Smooth muscle cell (in vitro differentiated cells): ENCODE data around the gene PLG. TPM values are rescaled to one million over a fixed set of nuclear protein-coding genes. Genes with fewer than 3 reads are reported as not detected.
"Not testable (repeated sequence)": the region's sequence is repeated elsewhere in the genome, so short reads cannot be mapped to it uniquely, and the experiment has no call there.

Experiments
- DNase-seq: peaks from one replicate; lab custom pipeline; 2025; ENCODE audit not compliant: unreplicated experiment; lab: John Stamatoyannopoulos, UW
- H2AFZ ChIP-seq: fragments of 200-600 bp; sonication (generic); 2 replicates; pipeline ENCODE4 v1.6.0; 2016; ENCODE audit warnings: antibody characterized with exemption, low read depth, mild to moderate bottlenecking
- H3F3A ChIP-seq: fragments of 200-600 bp; sonication (generic); 2 replicates; pipeline ENCODE4 v1.6.0; 2017; ENCODE audit warnings: antibody characterized with exemption, low read depth
- H3K27ac ChIP-seq: fragments of 200-600 bp; sonication (generic); 2 replicates; pipeline ENCODE4 v1.5.1; 2016; ENCODE audit warnings: low read depth, mild to moderate bottlenecking
- H3K27me3 ChIP-seq: fragments of 200-600 bp; sonication (generic); 2 replicates; pipeline ENCODE4 v1.6.1; 2016; ENCODE audit warnings: low read depth, mild to moderate bottlenecking
- H3K36me3 ChIP-seq: fragments of 200-600 bp; sonication (generic); 2 replicates; pipeline ENCODE4 v1.5.1; 2016; ENCODE audit warnings: low read depth
- H3K4me1 ChIP-seq: fragments of 200-600 bp; sonication (generic); 2 replicates; pipeline ENCODE4 v1.5.1; 2016; ENCODE audit warnings: low read depth
- H3K4me2 ChIP-seq: fragments of 200-600 bp; sonication (generic); 2 replicates; pipeline ENCODE4 v1.6.0; 2016; ENCODE audit warnings: mild to moderate bottlenecking
- H3K4me3 ChIP-seq: fragments of 200-600 bp; sonication (generic); 2 replicates; pipeline ENCODE4 v1.5.1; 2016; ENCODE audit warnings: mild to moderate bottlenecking
- H3K79me2 ChIP-seq: fragments of 200-600 bp; sonication (generic); 2 replicates; pipeline ENCODE4 v1.6.0; 2016; ENCODE audit warnings: low read depth, mild to moderate bottlenecking
- H3K9ac ChIP-seq: fragments of 200-600 bp; sonication (generic); 2 replicates; pipeline ENCODE4 v1.6.0; 2016; ENCODE audit warnings: low read depth
- H3K9me3 ChIP-seq: fragments of 200-600 bp; sonication (generic); replicated peaks from 2 replicates; pipeline ENCODE4 v1.5.1; 2016; ENCODE audit warnings: low read depth
- H4K20me1 ChIP-seq: fragments of 200-600 bp; sonication (generic); 2 replicates; pipeline ENCODE4 v1.6.0; 2016; ENCODE audit warnings: low read depth
- CTCF ChIP-seq: fragments of 200-600 bp; sonication (generic); IDR thresholded peaks from 2 replicates; pipeline ENCODE4 v1.5.1; 2017; ENCODE audit warnings: borderline replicate concordance, mild to moderate bottlenecking, antibody characterized with exemption; ENCODE audit not compliant: insufficient read depth, poor library complexity, severe bottlenecking
- WGBS: methylation state at CpG from one replicate; pipeline ENCODE4 v1.1.7; 2016; ENCODE audit warnings: low lambda C conversion rate; 5-methylcytosine and 5-hydroxymethylcytosine counted together
- polyA plus RNA-seq: library from polyadenylated mRNA; unstranded; fragments of >200 nt; fragmentation: Nextera tagmentation; extraction: Ambion mirVana; gene quantifications from 2 replicates; pipeline ENCODE4 v1.2.1, GENCODE V29; 2016
- total RNA-seq: library from RNA; depleted of rRNA; stranded (reverse); fragments of >200 nt; gene quantifications from 2 replicates; pipeline ENCODE4 v1.2.3, GENCODE V29; 2014

PLG gene
- total and polyA plus RNA-seq, 2 experiments from 2014 or later, result 1.5 TPM; not detected in 1

DNA sequence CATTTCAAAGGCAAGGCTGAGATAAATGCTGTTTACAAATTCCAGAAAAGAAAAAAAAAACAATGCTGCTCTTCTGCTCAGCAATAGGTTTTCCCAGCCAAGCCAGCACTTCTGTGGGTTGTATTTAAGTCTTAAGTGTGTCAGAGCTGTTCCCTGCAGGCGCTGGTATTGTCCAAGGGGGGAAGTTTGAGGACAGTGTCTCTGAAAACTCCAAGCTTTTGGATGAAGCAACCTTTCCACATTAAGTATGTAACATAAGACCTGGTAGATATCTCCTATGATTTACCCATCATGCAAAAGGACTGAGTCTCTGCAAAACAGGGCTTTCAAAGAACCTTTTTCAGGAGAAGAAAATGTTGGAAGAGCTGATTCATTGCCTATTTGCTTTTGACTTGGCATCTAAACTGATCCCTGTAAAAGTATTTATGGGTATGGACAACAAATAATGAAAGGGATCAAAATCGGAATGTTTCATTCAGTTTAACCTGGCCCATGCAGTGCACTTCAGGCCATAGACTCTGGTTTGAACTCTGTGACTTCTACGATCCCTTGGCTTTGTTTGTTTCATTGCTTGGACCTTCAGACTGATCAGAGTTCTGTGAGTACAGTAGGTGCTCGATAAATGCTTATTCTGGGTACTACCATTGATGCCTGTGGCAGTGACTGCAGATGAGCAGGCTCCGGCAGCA lies 16.1 kb upstream of the PLG start:
- Histone ChIP-seq H3K36me3 (no peaks in the 10 kb centered on the region), H2AFZ (no peak overlapping the region), H3K79me2 (no peaks in the 10 kb centered on the region), H3F3A (no peaks in the 10 kb centered on the region), H3K9me3 (no peaks in the 10 kb centered on the region), H3K4me3 (no peak overlapping the region), H3K4me2 (no peak overlapping the region), H4K20me1 (no peaks in the 10 kb centered on the region), H3K27me3 (no peaks in the 10 kb centered on the region), H3K9ac (no peak overlapping the region), H3K27ac (no peak overlapping the region), H3K4me1 (no peaks in the 10 kb centered on the region)
- 83% methylated on average over 5 of the region's 5 CpGs for WGBS
- no peak for TF ChIP-seq CTCF
- DNase-seq, result no peak

DNA sequence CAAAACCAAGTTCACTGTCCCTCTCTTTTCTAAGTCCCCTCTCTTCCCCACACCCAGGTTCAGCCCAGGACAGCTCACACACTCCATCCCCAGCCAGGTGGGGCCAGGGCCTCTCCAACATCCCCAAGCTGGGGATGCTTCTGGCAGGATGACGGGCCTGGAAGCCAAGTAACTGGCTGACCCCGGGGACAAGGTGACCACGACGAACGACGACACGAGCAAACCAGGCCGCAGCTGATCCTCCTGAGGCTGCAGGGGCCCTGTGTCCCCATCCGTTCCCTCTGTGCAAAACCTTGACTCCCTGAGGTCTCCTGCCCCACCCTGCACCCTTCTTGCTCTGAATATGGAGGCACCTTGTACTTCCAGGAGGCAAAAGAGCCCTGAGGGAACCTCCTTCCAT lies 11.6 kb upstream of the PLG start:
- Histone ChIP-seq H3K79me2 (no peaks in the 10 kb centered on the region), H2AFZ (no peak overlapping the region), H3K27ac (no peak overlapping the region), H3K9me3 (no peaks in the 10 kb centered on the region), H3K9ac (no peak overlapping the region), H3K36me3 (no peaks in the 10 kb centered on the region), H3K4me1 (no peaks in the 10 kb centered on the region), H4K20me1 (no peaks in the 10 kb centered on the region), H3K4me3 (no peak overlapping the region), H3F3A (no peaks in the 10 kb centered on the region), H3K4me2 (no peak overlapping the region), H3K27me3 (no peaks in the 10 kb centered on the region)
- WGBS, result 95% methylated on average over 9 of the region's 9 CpGs
- TF ChIP-seq CTCF, result no peak
- DNase-seq, result no peak

GRCh38 chr6:160691617-160692016 lies 10.4 kb upstream of the PLG start:
- no peak for TF ChIP-seq CTCF
- WGBS, result 89% methylated on average over 5 of the region's 5 CpGs

GRCh38 chr6:160692369-160692959 lies 9.6 kb upstream of the PLG start:
- Histone ChIP-seq H3K27ac (no peak overlapping the region), H2AFZ (no peak overlapping the region), H3K4me1 (no peaks in the 10 kb centered on the region), H3K36me3 (no peaks in the 10 kb centered on the region), H3K4me3 (no peak overlapping the region), H3K9ac (no peak overlapping the region), H3K4me2 (no peak overlapping the region), H3F3A (no peaks in the 10 kb centered on the region), H3K9me3 (no peaks in the 10 kb centered on the region), H4K20me1 (no peaks in the 10 kb centered on the region), H3K27me3 (no peaks in the 10 kb centered on the region), H3K79me2 (no peaks in the 10 kb centered on the region)
- no peak for TF ChIP-seq CTCF
- 85% methylated on average over 5 of the region's 5 CpGs for WGBS
- no peak for DNase-seq

More at GRCh38 chr6:160691617-160692016, 10.4 kb upstream of the PLG start:
- H3K9ac ChIP-seq, result no peak overlapping the region
- no peaks in the 10 kb centered on the region for H3F3A ChIP-seq
- H3K4me2 ChIP-seq, result no peak overlapping the region
- no peaks in the 10 kb centered on the region for H3K27me3 ChIP-seq
- H2AFZ ChIP-seq, result no peak overlapping the region
- no peak overlapping the region for H3K4me3 ChIP-seq
- H3K4me1 ChIP-seq, result no peaks in the 10 kb centered on the region
- no peaks in the 10 kb centered on the region for H3K36me3 ChIP-seq
- H3K9me3 ChIP-seq, result no peaks in the 10 kb centered on the region
- no peak for DNase-seq
- H4K20me1 ChIP-seq, result no peaks in the 10 kb centered on the region
- no peak overlapping the region for H3K27ac ChIP-seq
- H3K79me2 ChIP-seq, result no peaks in the 10 kb centered on the region

GRCh38 chr6:160695025-160695424 lies 7.0 kb upstream of the PLG start:
- H3K9me3 ChIP-seq, H3K79me2 ChIP-seq, DNase-seq, H4K20me1 ChIP-seq, H2AFZ ChIP-seq, H3K36me3 ChIP-seq, H3K9ac ChIP-seq, H3K4me2 ChIP-seq, H3K27ac ChIP-seq, H3K27me3 ChIP-seq, H3K4me3 ChIP-seq, H3F3A ChIP-seq, H3K4me1 ChIP-seq: not testable (repeated sequence)
